ENCODE measurements around the gene RNF152.

DNA sequence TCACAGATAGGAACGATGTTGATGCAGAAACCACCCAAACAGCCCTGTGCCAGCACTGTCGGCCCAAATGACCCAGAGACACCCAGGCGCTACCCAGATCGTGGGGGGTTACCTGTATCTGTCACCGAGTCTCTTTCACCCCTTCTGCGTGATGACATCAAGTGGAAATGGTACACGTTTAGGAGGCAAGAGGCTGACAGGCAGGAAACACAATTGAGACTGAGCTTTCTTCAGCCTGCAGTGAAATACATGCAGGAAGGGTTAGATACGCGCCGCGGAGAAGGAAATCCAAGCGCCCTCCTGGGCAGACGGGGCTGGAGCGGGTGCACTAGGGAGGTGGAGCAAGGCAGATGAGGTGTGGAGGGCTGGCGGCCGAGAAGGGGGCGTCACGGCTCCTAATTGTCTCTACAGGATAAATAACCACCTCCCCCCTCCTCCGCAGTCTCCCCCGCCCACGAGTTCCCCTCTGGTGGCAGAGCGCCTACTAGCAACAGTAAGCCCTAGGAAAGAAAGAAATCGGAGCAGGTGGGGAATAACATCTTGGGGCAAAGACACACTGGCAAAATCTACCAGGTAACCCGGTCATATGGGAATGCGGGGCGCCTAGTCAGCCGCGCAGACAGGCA, at the start of gene RNF152:
- TF ChIP-seq, protein P1, sequence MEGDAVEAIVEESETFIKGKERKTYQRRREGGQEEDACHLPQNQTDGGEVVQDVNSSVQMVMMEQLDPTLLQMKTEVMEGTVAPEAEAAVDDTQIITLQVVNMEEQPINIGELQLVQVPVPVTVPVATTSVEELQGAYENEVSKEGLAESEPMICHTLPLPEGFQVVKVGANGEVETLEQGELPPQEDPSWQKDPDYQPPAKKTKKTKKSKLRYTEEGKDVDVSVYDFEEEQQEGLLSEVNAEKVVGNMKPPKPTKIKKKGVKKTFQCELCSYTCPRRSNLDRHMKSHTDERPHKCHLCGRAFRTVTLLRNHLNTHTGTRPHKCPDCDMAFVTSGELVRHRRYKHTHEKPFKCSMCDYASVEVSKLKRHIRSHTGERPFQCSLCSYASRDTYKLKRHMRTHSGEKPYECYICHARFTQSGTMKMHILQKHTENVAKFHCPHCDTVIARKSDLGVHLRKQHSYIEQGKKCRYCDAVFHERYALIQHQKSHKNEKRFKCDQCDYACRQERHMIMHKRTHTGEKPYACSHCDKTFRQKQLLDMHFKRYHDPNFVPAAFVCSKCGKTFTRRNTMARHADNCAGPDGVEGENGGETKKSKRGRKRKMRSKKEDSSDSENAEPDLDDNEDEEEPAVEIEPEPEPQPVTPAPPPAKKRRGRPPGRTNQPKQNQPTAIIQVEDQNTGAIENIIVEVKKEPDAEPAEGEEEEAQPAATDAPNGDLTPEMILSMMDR (conservative IDR thresholded peaks at IDR 0.05; ENCODE audit: low read depth, low read length): peak; percentile 21; the same call in 1 of the 2 replicates
- no peak for TF ChIP-seq EZH2 (IDR thresholded peaks at IDR 0.05; ENCODE audit: borderline replicate concordance, low read depth, low read length, poor library complexity, severe bottlenecking)
